Keratinocyte (primary cell): ENCODE measurements around the gene SLC13A3. TPM values are rescaled to one million over a fixed set of nuclear protein-coding genes. Genes with fewer than 3 reads are reported as not detected.

Experiments used
- DNase-seq: peaks from one replicate; pipeline ENCODE4 v3.0.0-alpha.2; 2011; ENCODE audit warnings: low read depth, missing footprints, low spot score
- FAIRE-seq: peaks from 2 replicates; lab custom pipeline; 2011; peaks lifted over from hg19 to GRCh38; lab: Jason Lieb, UNC
- H2AFZ ChIP-seq: 2 replicates; pipeline ENCODE4 v1.6.0; 2012; ENCODE audit warnings: low read length, control low read depth, inconsistent platforms; ENCODE audit not compliant: control insufficient read depth
- H3K27ac ChIP-seq: 2 replicates; pipeline ENCODE4 v1.5.1; 2011; ENCODE audit warnings: low read length; ENCODE audit not compliant: control insufficient read depth, insufficient read depth
- H3K27me3 ChIP-seq: 3 replicates; pipeline ENCODE4 v1.6.0; 2011; ENCODE audit warnings: low read length; ENCODE audit not compliant: control insufficient read depth, insufficient read depth; ENCODE audit errors: extremely low read depth
- H3K36me3 ChIP-seq, 2 experiments: 2 replicates in 1 of 2; 3 replicates in 1 of 2; pipeline ENCODE4 v1.5.1; 2011; ENCODE audit warnings: low read length in 2 of 2, mild to moderate bottlenecking in 1 of 2; ENCODE audit not compliant: control insufficient read depth in 2 of 2, insufficient read depth in 2 of 2; ENCODE audit errors: extremely low read depth in 1 of 2
- H3K4me1 ChIP-seq: 3 replicates; pipeline ENCODE4 v1.5.1; 2011; ENCODE audit warnings: low read length; ENCODE audit not compliant: control insufficient read depth, insufficient read depth; ENCODE audit errors: extremely low read depth
- H3K4me2 ChIP-seq: 3 replicates; pipeline ENCODE4 v1.6.0; 2011; ENCODE audit warnings: low read depth, low read length; ENCODE audit not compliant: control insufficient read depth, insufficient read depth; ENCODE audit errors: extremely low read depth
- H3K4me3 ChIP-seq, 3 experiments: fragments of 200-600 bp in 1 of 3; sonication (generic) in 1 of 3; 2 replicates in 2 of 3; 3 replicates in 1 of 3; pipeline ENCODE4 v1.5.1; 2011 to 2016; ENCODE audit warnings: low read length in 3 of 3, mild to moderate bottlenecking in 3 of 3, control low read depth in 2 of 3, inconsistent platforms in 1 of 3, low read depth in 1 of 3, mixed read lengths in 1 of 3, mixed run types in 1 of 3, moderate library complexity in 1 of 3; ENCODE audit not compliant: control insufficient read depth in 2 of 3, insufficient read depth in 2 of 3; ENCODE audit errors: extremely low read depth in 1 of 3
- H3K79me2 ChIP-seq: 2 replicates; pipeline ENCODE4 v1.6.0; 2012; ENCODE audit warnings: low read length; ENCODE audit not compliant: control insufficient read depth, insufficient read depth
- H3K9ac ChIP-seq: 3 replicates; pipeline ENCODE4 v1.6.0; 2011; ENCODE audit warnings: low read length; ENCODE audit not compliant: control insufficient read depth, insufficient read depth; ENCODE audit errors: extremely low read depth
- H3K9me1 ChIP-seq: 3 replicates; pipeline ENCODE4 v1.6.0; 2011; ENCODE audit warnings: low read length; ENCODE audit not compliant: control insufficient read depth, insufficient read depth; ENCODE audit errors: extremely low read depth
- H3K9me3 ChIP-seq: 2 replicates; pipeline ENCODE4 v1.5.1; 2012; ENCODE audit warnings: low read depth, low read length; ENCODE audit not compliant: control insufficient read depth
- H4K20me1 ChIP-seq: 3 replicates; pipeline ENCODE4 v1.6.0; 2011; ENCODE audit warnings: low read length; ENCODE audit not compliant: control insufficient read depth, insufficient read depth; ENCODE audit errors: extremely low read depth
- CTCF ChIP-seq, 3 experiments: IDR thresholded peaks in 1 of 3; conservative IDR thresholded peaks in 1 of 3; optimal IDR thresholded peaks in 1 of 3; 2 replicates in 2 of 3; 3 replicates in 1 of 3; pipeline versions ENCODE3 to v1.5.1; 2011; ENCODE audit warnings: low read length in 3 of 3, mild to moderate bottlenecking in 3 of 3, moderate library complexity in 2 of 3, control low read depth in 1 of 3, inconsistent platforms in 1 of 3; ENCODE audit not compliant: insufficient read depth in 2 of 3; ENCODE audit errors: extremely low read depth in 1 of 3
- EZH2 ChIP-seq: IDR thresholded peaks from one replicate; pipeline ENCODE4 v1.6.1; 2012; ENCODE audit warnings: inconsistent platforms, mild to moderate bottlenecking, low read length, moderate library complexity
- dilution Hi-C: fragments of 300-500 bp; cut with MboI; formaldehyde crosslinking; loops from one replicate; pipeline ENCODE4 v1.7.0; 2020; ENCODE audit warnings: low sequenced_read_pairs; ENCODE audit not compliant: extremely low pct_ligation_motif_present
- polyA plus RNA-seq, 5 experiments: library from polyadenylated mRNA; depleted of rRNA in 3 of 5; stranded (reverse) in 3 of 5; stranded (forward) in 1 of 5; unstranded in 1 of 5; fragments of >200 nt; gene quantifications; 1 replicate in 1 of 5; 2 replicates in 3 of 5; 3 replicates in 1 of 5; pipeline versions ENCODE4 v1.2.1 to v1.2.3, GENCODE V29; 2011 to 2012; ENCODE audit warnings: missing spikeins in 2 of 5, low read depth in 1 of 5, low replicate concordance in 1 of 5

The SLC13A3 gene
- polyA plus RNA-seq, 1 donor (not counting 4 experiments of a cell fraction or from before 2014, with no cell fraction given): 4.5 TPM

- H3K9ac ChIP-seq: no peak overlapping the region
- H3K9me3 ChIP-seq: no peaks in the 10 kb centered on the region
- no peaks in the 10 kb centered on the region for H3K27me3 ChIP-seq
- no peak overlapping the region for H3K27ac ChIP-seq
- H3K79me2 ChIP-seq: no peaks in the 10 kb centered on the region
- H3K9me1 ChIP-seq: no peaks in the 10 kb centered on the region
- no peak for DNase-seq
- H3K4me2 ChIP-seq: no peak overlapping the region
- dilution Hi-C loops: no loop called here
- no peaks in the 10 kb centered on the region for H3K4me1 ChIP-seq
- TF ChIP-seq EZH2 (no peak), CTCF (optimal IDR thresholded peaks at IDR 0.05 in 1 of 3, IDR thresholded peaks at IDR 0.05 in 1 of 3, conservative IDR thresholded peaks at IDR 0.05 in 1 of 3; ENCODE audit: extremely low read depth in 1 of 3, insufficient read depth in 2 of 3, low read length in 3 of 3) (no peak)
- H3K4me3 ChIP-seq: no peak overlapping the region
- no peak for FAIRE-seq
- no peaks in the 10 kb centered on the region for H4K20me1 ChIP-seq
- no peaks in the 10 kb centered on the region for H3K36me3 ChIP-seq
- H2AFZ ChIP-seq: no peak overlapping the region
Measured at GRCh38 chr20:46576774-46577395, 74.4 kb downstream of the SLC13A3 start.

GRCh38 chr20:46575937-46576461, 75.3 kb downstream of the SLC13A3 start:
- Histone ChIP-seq H3K9me3 (no peaks in the 10 kb centered on the region), H3K79me2 (no peaks in the 10 kb centered on the region), H3K27ac (no peak overlapping the region), H3K4me2 (no peak overlapping the region), H3K4me1 (no peaks in the 10 kb centered on the region), H3K27me3 (no peaks in the 10 kb centered on the region), H3K9ac (no peak overlapping the region), H3K9me1 (no peaks in the 10 kb centered on the region), H3K36me3 (no peaks in the 10 kb centered on the region), H3K4me3 (no peak overlapping the region), H2AFZ (no peak overlapping the region), H4K20me1 (no peaks in the 10 kb centered on the region)
- FAIRE-seq (no peak), DNase-seq (no peak)
- no peak for TF ChIP-seq EZH2
- TF ChIP-seq CTCF (optimal IDR thresholded peaks at IDR 0.05 in 1 of 3, IDR thresholded peaks at IDR 0.05 in 1 of 3, conservative IDR thresholded peaks at IDR 0.05 in 1 of 3; ENCODE audit: extremely low read depth in 1 of 3, insufficient read depth in 2 of 3, low read length in 3 of 3): no peak
- dilution Hi-C loops: no loop called here
